ENCODE results near the gene SCARB2. TPM values are rescaled to one million over a fixed set of nuclear protein-coding genes. Genes with fewer than 3 reads are reported as not detected.

The SCARB2 gene
- polyA plus RNA-seq, 3 donors from 2014 or later, result 8.8 to 17.1 (median 16.4) TPM

DNA sequence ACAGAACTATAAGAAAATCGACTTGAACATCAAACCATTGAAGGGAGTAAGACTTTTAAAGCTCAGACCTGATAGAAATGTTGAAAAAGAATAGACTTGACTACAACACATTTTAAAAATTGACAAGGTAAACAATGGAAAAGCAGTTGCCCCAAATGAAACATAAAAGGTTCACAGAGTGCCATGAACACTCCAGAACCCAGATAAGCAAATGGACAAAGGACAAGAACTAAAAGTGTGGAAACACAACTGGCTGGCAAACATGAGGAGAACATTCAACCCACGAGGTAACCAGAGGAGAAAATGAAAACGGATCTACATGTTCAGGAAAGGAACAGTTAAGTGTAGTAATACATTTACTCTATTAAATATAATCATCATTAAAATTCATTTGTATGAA lies 26.5 kb downstream of the SCARB2 start:
- H3K36me3 Mint-ChIP-seq, result peaks cover 4 to 19% (median 13%) of the 10 kb centered on the region in 3 donors
- H3K4me1 Mint-ChIP-seq, result no peaks in the 10 kb centered on the region
- no peak for DNase-seq
- peaks cover 0 to 4% (median 2%) of the 10 kb centered on the region in 6 donors for H3K9me3 Mint-ChIP-seq
- H3K27me3 Mint-ChIP-seq (ENCODE audit: low read depth in 3 of 3), result peaks cover 0 to 4% (median 0%) of the 10 kb centered on the region in 3 donors
- peak overlapping the region in 1 of 6 donors; percentile 25 for H3K27ac Mint-ChIP-seq
- no peak overlapping the region for H3K4me3 Mint-ChIP-seq

GRCh38 chr4:76182463-76182862 lies 31.2 kb downstream of the SCARB2 start:
- Mint-ChIP-seq H3K4me1 (no peaks in the 10 kb centered on the region), H3K4me3 (no peak overlapping the region), H3K9me3 (no peaks in the 10 kb centered on the region), H3K27me3 (ENCODE audit: low read depth in 3 of 3) (peaks cover 0 to 2% (median 1%) of the 10 kb centered on the region in 3 donors), H3K27ac (no peak overlapping the region), H3K36me3 (peaks cover 0 to 9% (median 0%) of the 10 kb centered on the region in 3 donors)
- DNase-seq, result no peak

GRCh38 chr4:76179398-76180318 lies 34.0 kb downstream of the SCARB2 start:
- DNase-seq, result peak; percentile 63 to 74 (median 66)
- H3K27ac Mint-ChIP-seq, result no peak overlapping the region
- H3K9me3 Mint-ChIP-seq, result no peaks in the 10 kb centered on the region
- peaks cover 0 to 1% (median 0%) of the 10 kb centered on the region in 3 donors for H3K27me3 Mint-ChIP-seq (ENCODE audit: low read depth in 3 of 3)
- peaks cover 2 to 9% (median 6%) of the 10 kb centered on the region in 3 donors for H3K36me3 Mint-ChIP-seq
- H3K4me3 Mint-ChIP-seq, result no peak overlapping the region
- peaks cover 0 to 6% of the 10 kb centered on the region in 2 donors for H3K4me1 Mint-ChIP-seq

- Mint-ChIP-seq H3K36me3 (peaks cover 7 to 16% (median 10%) of the 10 kb centered on the region in 3 donors), H3K27me3 (ENCODE audit: low read depth in 3 of 3) (peaks cover 0 to 1% (median 0%) of the 10 kb centered on the region in 3 donors), H3K4me1 (peaks cover 0 to 6% of the 10 kb centered on the region in 2 donors), H3K4me3 (no peak overlapping the region), H3K27ac (no peak overlapping the region), H3K9me3 (no peaks in the 10 kb centered on the region)
- no peak for DNase-seq
Observed at GRCh38 chr4:76178296-76178695, 35.3 kb downstream of the SCARB2 start.

GRCh38 chr4:76177709-76178108 lies 35.9 kb downstream of the SCARB2 start:
- H3K36me3 Mint-ChIP-seq, result peaks cover 10 to 22% (median 14%) of the 10 kb centered on the region in 3 donors
- H3K4me1 Mint-ChIP-seq, result peaks cover 0 to 6% of the 10 kb centered on the region in 2 donors
- H3K27me3 Mint-ChIP-seq (ENCODE audit: low read depth in 3 of 3), result peaks cover 0 to 1% (median 0%) of the 10 kb centered on the region in 3 donors
- H3K27ac Mint-ChIP-seq, result peak overlapping the region in 1 of 6 donors; percentile 1
- no peak for DNase-seq
- no peak overlapping the region for H3K4me3 Mint-ChIP-seq
- no peaks in the 10 kb centered on the region for H3K9me3 Mint-ChIP-seq

- Mint-ChIP-seq H3K27ac (no peak overlapping the region), H3K4me3 (no peak overlapping the region), H3K9me3 (no peaks in the 10 kb centered on the region), H3K27me3 (ENCODE audit: low read depth in 3 of 3) (no peaks in the 10 kb centered on the region), H3K4me1 (peaks cover 0 to 6% of the 10 kb centered on the region in 2 donors), H3K36me3 (peaks cover 10 to 27% (median 19%) of the 10 kb centered on the region in 3 donors)
- DNase-seq, result no peak
Observed at GRCh38 chr4:76175336-76175735, 38.3 kb downstream of the SCARB2 start.

- H3K9me3 Mint-ChIP-seq, result no peaks in the 10 kb centered on the region
- H3K4me3 Mint-ChIP-seq, result no peak overlapping the region
- H3K27me3 Mint-ChIP-seq (ENCODE audit: low read depth in 3 of 3), result no peaks in the 10 kb centered on the region
- peaks cover 0 to 6% of the 10 kb centered on the region in 2 donors for H3K4me1 Mint-ChIP-seq
- no peak for DNase-seq
- peaks cover 17 to 27% (median 19%) of the 10 kb centered on the region in 3 donors for H3K36me3 Mint-ChIP-seq
- H3K27ac Mint-ChIP-seq, result no peak overlapping the region
Observed at GRCh38 chr4:76174216-76174615, 39.4 kb downstream of the SCARB2 start.

- no peak overlapping the region for H3K4me3 Mint-ChIP-seq
Observed at GRCh38 chr4:76168688-76169087, 44.9 kb downstream of the SCARB2 start.

DNA sequence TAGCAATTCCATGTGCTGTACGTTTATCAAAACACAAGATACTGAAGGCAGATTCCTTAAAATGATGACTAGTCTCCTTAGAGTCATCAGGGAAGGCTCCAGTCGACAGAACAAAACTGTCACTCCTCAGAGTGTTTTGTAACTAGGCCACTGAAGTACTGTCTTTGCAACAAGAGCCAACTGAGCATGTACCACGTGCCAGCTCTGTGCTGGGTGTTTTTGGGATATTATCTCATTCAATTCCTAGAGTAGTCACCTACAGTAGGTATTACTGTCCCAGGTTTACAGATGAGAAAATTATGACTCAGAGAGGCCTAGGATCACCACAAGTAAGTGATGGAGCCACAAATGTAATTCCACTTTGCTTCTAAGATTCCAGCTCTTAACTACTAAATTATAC lies 47.1 kb downstream of the SCARB2 start:
- Mint-ChIP-seq H3K27me3 (ENCODE audit: low read depth in 3 of 3) (peaks cover 0 to 2% (median 0%) of the 10 kb centered on the region in 3 donors), H3K9me3 (no peaks in the 10 kb centered on the region), H3K27ac (no peak overlapping the region), H3K4me1 (no peaks in the 10 kb centered on the region), H3K36me3 (peaks cover 25 to 55% (median 49%) of the 10 kb centered on the region in 3 donors), H3K4me3 (no peak overlapping the region)
- DNase-seq, result no peak

More at GRCh38 chr4:76168688-76169087, 44.9 kb downstream of the SCARB2 start:
- peaks cover 0 to 2% (median 0%) of the 10 kb centered on the region in 3 donors for H3K27me3 Mint-ChIP-seq (ENCODE audit: low read depth in 3 of 3)
- H3K27ac Mint-ChIP-seq, result no peak overlapping the region
- H3K36me3 Mint-ChIP-seq, result peaks cover 26 to 41% (median 40%) of the 10 kb centered on the region in 3 donors
- no peak for DNase-seq
- no peaks in the 10 kb centered on the region for H3K4me1 Mint-ChIP-seq
- H3K9me3 Mint-ChIP-seq, result no peaks in the 10 kb centered on the region

GRCh38 chr4:76160355-76160754 lies 53.3 kb downstream of the SCARB2 start:
- Mint-ChIP-seq H3K36me3 (peaks cover 13 to 43% (median 38%) of the 10 kb centered on the region in 3 donors), H3K27me3 (ENCODE audit: low read depth in 3 of 3) (no peaks in the 10 kb centered on the region), H3K27ac (no peak overlapping the region), H3K9me3 (no peaks in the 10 kb centered on the region), H3K4me1 (no peaks in the 10 kb centered on the region), H3K4me3 (no peak overlapping the region)
- DNase-seq, result no peak

DNA sequence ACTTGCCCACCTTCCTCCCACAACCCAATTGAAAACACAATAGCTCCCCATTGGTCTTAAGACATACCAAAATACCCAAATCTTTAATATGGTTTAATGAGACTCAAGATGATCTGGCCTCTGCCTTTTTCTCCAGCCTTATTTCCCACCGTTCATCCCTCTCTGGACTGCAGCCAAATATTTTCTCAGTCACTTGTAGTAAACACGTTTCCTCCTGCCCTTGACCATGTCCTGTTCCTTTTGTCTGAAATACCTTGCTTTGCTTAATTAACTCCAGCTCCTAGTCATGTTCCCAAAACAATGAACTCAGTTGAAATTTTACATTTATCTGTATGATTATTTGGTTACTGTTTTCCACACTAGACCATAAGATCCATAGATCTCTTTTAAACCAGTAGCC lies 57.0 kb downstream of the SCARB2 start:
- Mint-ChIP-seq H3K9me3 (peaks cover 0 to 4% (median 0%) of the 10 kb centered on the region in 6 donors), H3K4me3 (no peak overlapping the region), H3K27me3 (ENCODE audit: low read depth in 3 of 3) (no peaks in the 10 kb centered on the region), H3K27ac (peak overlapping the region in 1 of 6 donors; percentile 17), H3K4me1 (no peaks in the 10 kb centered on the region), H3K36me3 (peaks cover 6 to 25% (median 18%) of the 10 kb centered on the region in 3 donors)
- DNase-seq, result no peak

- H3K4me1 Mint-ChIP-seq, result no peaks in the 10 kb centered on the region
- H3K4me3 Mint-ChIP-seq, result no peak overlapping the region
- no peaks in the 10 kb centered on the region for H3K27me3 Mint-ChIP-seq (ENCODE audit: low read depth in 3 of 3)
- no peak overlapping the region for H3K27ac Mint-ChIP-seq
- H3K9me3 Mint-ChIP-seq, result peaks cover 0 to 4% (median 0%) of the 10 kb centered on the region in 6 donors
- peaks cover 0 to 18% (median 11%) of the 10 kb centered on the region in 3 donors for H3K36me3 Mint-ChIP-seq
- no peak for DNase-seq
Observed at GRCh38 chr4:76155979-76156378, 57.6 kb downstream of the SCARB2 start.

GRCh38 chr4:76153356-76153755 lies 60.3 kb downstream of the SCARB2 start:
- H3K27me3 Mint-ChIP-seq (ENCODE audit: low read depth in 3 of 3), result peaks cover 0 to 3% (median 0%) of the 10 kb centered on the region in 3 donors
- H3K9me3 Mint-ChIP-seq, result peaks cover 0 to 4% (median 0%) of the 10 kb centered on the region in 6 donors
- peaks cover 9 to 19% of the 10 kb centered on the region in 2 donors for H3K4me1 Mint-ChIP-seq
- H3K36me3 Mint-ChIP-seq, result peaks cover 0 to under 1% (median under 1%) of the 10 kb centered on the region in 3 donors
- DNase-seq, result no peak
- no peak overlapping the region for H3K27ac Mint-ChIP-seq
- no peak overlapping the region for H3K4me3 Mint-ChIP-seq
